HepG2 (cell line): ENCODE data around the gene ZSCAN4. TPM values are rescaled to one million over a fixed set of nuclear protein-coding genes. Genes with fewer than 3 reads are reported as not detected.

Source experiments
- BRCA1 ChIP-seq: sonication (generic); formaldehyde crosslinking; IDR thresholded peaks from 2 replicates; pipeline ENCODE4 v1.4.0; 2020; ENCODE audit warnings: missing genetic modification reagents
- DMTF1 ChIP-seq: sonication (generic); formaldehyde crosslinking; IDR thresholded peaks from 2 replicates; pipeline ENCODE4 v1.4.0; 2020; ENCODE audit warnings: mild to moderate bottlenecking, missing genetic modification reagents
- EEA1 ChIP-seq: sonication (generic); formaldehyde crosslinking; IDR thresholded peaks from 2 replicates; pipeline ENCODE4 v1.5.1; 2020; ENCODE audit warnings: mild to moderate bottlenecking, missing genetic modification reagents, borderline replicate concordance
- GABPB1 ChIP-seq: IDR thresholded peaks from 2 replicates; pipeline ENCODE4 v1.6.1; 2016; ENCODE audit warnings: mild to moderate bottlenecking, missing genetic modification reagents, moderate library complexity, missing compliant biosample characterization
- MXD1 ChIP-seq: sonication (generic); formaldehyde crosslinking; IDR thresholded peaks from 2 replicates; pipeline ENCODE4 v1.4.0; 2020; ENCODE audit warnings: mild to moderate bottlenecking, missing genetic modification reagents
- NFATC3 ChIP-seq: sonication (generic); formaldehyde crosslinking; IDR thresholded peaks from 2 replicates; pipeline ENCODE4 v1.5.1; 2020; ENCODE audit warnings: mild to moderate bottlenecking, missing genetic modification reagents
- NR2F6 ChIP-seq, 2 experiments: IDR thresholded peaks; 2 replicates each; pipeline ENCODE4 v1.6.1; 2016; ENCODE audit warnings: antibody characterized with exemption in 1 of 2, mild to moderate bottlenecking in 1 of 2
- PAWR ChIP-seq: sonication (generic); formaldehyde crosslinking; IDR thresholded peaks from 2 replicates; pipeline ENCODE4 v1.4.0; 2020; ENCODE audit warnings: missing genetic modification reagents, mild to moderate bottlenecking, borderline replicate concordance
- PAXIP1 ChIP-seq: sonication (generic); formaldehyde crosslinking; conservative IDR thresholded peaks from 2 replicates; pipeline ENCODE4 v1.4.0; 2020; ENCODE audit warnings: mild to moderate bottlenecking, missing genetic modification reagents, moderate library complexity
- RBFOX2 ChIP-seq: fragments of 200-400 bp; formaldehyde crosslinking; IDR thresholded peaks from 2 replicates; pipeline ENCODE4 v1.6.1; 2017; ENCODE audit warnings: low read depth, mild to moderate bottlenecking, low read length
- RXRB ChIP-seq: IDR thresholded peaks from 2 replicates; pipeline ENCODE4 v1.6.1; 2016; ENCODE audit warnings: borderline replicate concordance, missing genetic modification reagents, missing compliant biosample characterization
- SMAD1 ChIP-seq: sonication (generic); formaldehyde crosslinking; IDR thresholded peaks from 2 replicates; pipeline ENCODE4 v1.4.0; 2020; ENCODE audit warnings: missing genetic modification reagents, low read depth, mild to moderate bottlenecking, borderline replicate concordance
- SP1 ChIP-seq, 2 experiments: fragments of 450-650 bp in 1 of 2; sonication (generic) in 1 of 2; formaldehyde crosslinking in 1 of 2; IDR thresholded peaks; 2 replicates each; pipeline versions ENCODE4 v1.4.0 to v1.6.1; 2016 to 2020; ENCODE audit warnings: missing genetic modification reagents in 1 of 2
- SP5 ChIP-seq: IDR thresholded peaks from 2 replicates; pipeline ENCODE4 v1.6.1; 2016; ENCODE audit warnings: low read depth, borderline replicate concordance
- TEF ChIP-seq: sonication (generic); formaldehyde crosslinking; IDR thresholded peaks from 2 replicates; pipeline ENCODE4 v1.5.0; 2020; ENCODE audit warnings: missing genetic modification reagents
- ZC3H13 ChIP-seq: sonication (generic); formaldehyde crosslinking; IDR thresholded peaks from 2 replicates; pipeline ENCODE4 v1.8.1; 2023; ENCODE audit warnings: mild to moderate bottlenecking, missing genetic modification reagents, moderate library complexity
- ZNF678 ChIP-seq: sonication (generic); formaldehyde crosslinking; IDR thresholded peaks from 2 replicates; pipeline ENCODE4 v1.4.0; 2020; ENCODE audit warnings: mild to moderate bottlenecking, missing genetic modification reagents
- ZXDC ChIP-seq: sonication (generic); formaldehyde crosslinking; IDR thresholded peaks from 2 replicates; pipeline ENCODE4 v1.5.0; 2020; ENCODE audit warnings: mild to moderate bottlenecking, missing genetic modification reagents
- polyA plus RNA-seq, 8 experiments: library from polyadenylated mRNA; depleted of rRNA in 3 of 8; stranded (reverse) in 7 of 8; unstranded in 1 of 8; fragments of >200 nt; fragmentation: Illumina TruSeq in 4 of 8; extraction: Trizol in 4 of 8; gene quantifications; 2 replicates each; pipeline versions ENCODE4 v1.2.1 to v1.2.3, GENCODE V29; 2011 to 2016; ENCODE audit warnings: low read depth in 4 of 8, missing spikeins in 1 of 8, mixed read lengths in 1 of 8; ENCODE audit not compliant: insufficient read depth in 1 of 8
- total RNA-seq, 5 experiments: library from RNA; depleted of rRNA; stranded (reverse); fragments of >200 nt; fragmentation: Illumina TruSeq; extraction: Trizol; gene quantifications; 2 replicates each; pipeline ENCODE4 v1.2.3, GENCODE V29; 2016; ENCODE audit warnings: low read depth in 1 of 5

The ZSCAN4 gene
- total and polyA plus RNA-seq, 2 of the 13 experiments (the other 11 are each of a cell fraction or from before 2014, with no cell fraction given): 0.60 to 0.73 TPM

- TF ChIP-seq BRCA1 (CRISPR knock-in tag): 0 out of 2 replicates have a peak, but pooled peaks have one; percentile 26
- TF ChIP-seq TEF (CRISPR knock-in tag): no peak
- TF ChIP-seq PAWR: no peak
- peak; percentile 85; the same call in 1 of the 2 replicates for TF ChIP-seq ZXDC (CRISPR knock-in tag)
- TF ChIP-seq RBFOX2: peak; percentile 77
- TF ChIP-seq SP1 (IDR thresholded peaks at IDR 0.05): no peak
- TF ChIP-seq SP1 (CRISPR knock-in tag; IDR thresholded peaks at IDR 0.05): no peak
- TF ChIP-seq PAXIP1 (CRISPR knock-in tag): 0 out of 2 replicates have a peak, but pooled peaks have one; percentile 23
- 0 out of 2 replicates have a peak, but pooled peaks have one; percentile 39 for TF ChIP-seq DMTF1
- no peak for TF ChIP-seq ZC3H13 (CRISPR knock-in tag)
- TF ChIP-seq SP5 (CRISPR knock-in tag): peak; percentile 74
- peak; percentile 69 for TF ChIP-seq GABPB1 (CRISPR knock-in tag)
- no peak for TF ChIP-seq NFATC3 (CRISPR knock-in tag)
- TF ChIP-seq EEA1: no peak
- TF ChIP-seq ZNF678: peak; percentile 33; the same call in 1 of the 2 replicates
- peak; percentile 57; the same call in 1 of the 2 replicates for TF ChIP-seq MXD1 (CRISPR knock-in tag)
- TF ChIP-seq RXRB (CRISPR knock-in tag): no peak
- no peak for TF ChIP-seq SMAD1 (CRISPR knock-in tag)
- no peak for TF ChIP-seq NR2F6 (IDR thresholded peaks at IDR 0.05)
- peak; percentile 55 for TF ChIP-seq NR2F6 (CRISPR knock-in tag; IDR thresholded peaks at IDR 0.05)
These were observed 4.2 kb upstream of the ZSCAN4 start (continued) for GRCh38 chr19:57664269-57665127.
